Endometrial microvascular endothelial cells (primary cell): Measurements from ENCODE around the gene UNC13C. TPM values are rescaled to one million over a fixed set of nuclear protein-coding genes. Genes with fewer than 3 reads are reported as not detected.

Experiments
- in situ Hi-C: cut with HindIII; loops from 2 replicates; pipeline ENCODE4 v1.10.0; 2017; ENCODE audit warnings: low sequenced_read_pairs, low pct_unique_long_range_greater_than_20kb; ENCODE audit errors: inconsistent ontology term
- total RNA-seq: library from RNA; depleted of rRNA; stranded (reverse); fragments of >200 nt; gene quantifications from one replicate; pipeline ENCODE4 v1.2.3, GENCODE V29; 2015; ENCODE audit errors: inconsistent ontology term

UNC13C gene
- total RNA-seq, 1 donor from 2014 or later, result not detected

- in situ Hi-C loops, result no loop called here
Observed at GRCh38 chr15:54094661-54095060, 116.4 kb downstream of the UNC13C start.

- in situ Hi-C loops, result no loop called here
Observed at GRCh38 chr15:54097019-54097418, 118.8 kb downstream of the UNC13C start.

GRCh38 chr15:54099010-54099409 lies 120.8 kb downstream of the UNC13C start:
- in situ Hi-C loops, result no loop called here

GRCh38 chr15:54101664-54102270 lies 123.5 kb downstream of the UNC13C start:
- in situ Hi-C loops, result no loop called here

GRCh38 chr15:54102704-54103103 lies 124.5 kb downstream of the UNC13C start:
- in situ Hi-C loops, result no loop called here

- in situ Hi-C loops, result no loop called here
Observed at GRCh38 chr15:54109014-54109413, 130.8 kb downstream of the UNC13C start.

- in situ Hi-C loops, result no loop called here
Observed at GRCh38 chr15:54119051-54119450, 140.8 kb downstream of the UNC13C start.

GRCh38 chr15:54120949-54121463 lies 142.8 kb downstream of the UNC13C start:
- in situ Hi-C loops, result no loop called here

- in situ Hi-C loops, result no loop called here
Observed at GRCh38 chr15:54127574-54127973, 149.3 kb downstream of the UNC13C start.

- in situ Hi-C loops, result no loop called here
Observed at GRCh38 chr15:54131410-54131809, 153.2 kb downstream of the UNC13C start.

- in situ Hi-C loops, result no loop called here
Observed at GRCh38 chr15:54149115-54149531, 170.9 kb downstream of the UNC13C start.

- in situ Hi-C loops, result no loop called here
Observed at GRCh38 chr15:54150255-54150654, 172.0 kb downstream of the UNC13C start.

- in situ Hi-C loops, result no loop called here
Observed at GRCh38 chr15:54159012-54159411, 180.8 kb downstream of the UNC13C start.

GRCh38 chr15:54187325-54187724 lies 209.1 kb downstream of the UNC13C start:
- in situ Hi-C loops, result no loop called here

- in situ Hi-C loops, result no loop called here
Observed at GRCh38 chr15:54197995-54198394, 219.8 kb downstream of the UNC13C start.

GRCh38 chr15:54206586-54207321 lies 228.5 kb downstream of the UNC13C start:
- in situ Hi-C loops, result no loop called here

- in situ Hi-C loops, result no loop called here
Observed at GRCh38 chr15:54208786-54209185, 230.5 kb downstream of the UNC13C start.

GRCh38 chr15:54212635-54213034 lies 234.4 kb downstream of the UNC13C start:
- in situ Hi-C loops, result no loop called here

- in situ Hi-C loops, result no loop called here
Observed at GRCh38 chr15:54226455-54226854, 248.2 kb downstream of the UNC13C start.

- in situ Hi-C loops, result no loop called here
Observed at GRCh38 chr15:54227569-54227968, 249.3 kb downstream of the UNC13C start.
